Neural cell (in vitro differentiated cells): ENCODE data around the gene HDAC9. TPM values are rescaled to one million over a fixed set of nuclear protein-coding genes. Genes with fewer than 3 reads are reported as not detected.

Experiments
- H2AFZ ChIP-seq: fragments of 200-600, 300-800 bp; sonication (generic), shearing (Covaris generic); 2 replicates; pipeline ENCODE4 v1.6.0; 2014; ENCODE audit warnings: low read depth, mild to moderate bottlenecking, antibody characterized with exemption, low read length, moderate library complexity
- H3F3A ChIP-seq: fragments of 200-600 bp; shearing (Covaris generic); 2 replicates; pipeline ENCODE4 v1.6.1; 2016; ENCODE audit warnings: mild to moderate bottlenecking, moderate library complexity, mixed read lengths, antibody characterized with exemption, low read length; ENCODE audit not compliant: insufficient read depth, poor library complexity, severe bottlenecking
- H3K27ac ChIP-seq: fragments of 200-600, 300-800 bp; sonication (generic), shearing (Covaris generic); 2 replicates; pipeline ENCODE4 v1.5.1; 2014; ENCODE audit warnings: mild to moderate bottlenecking, low read length, moderate library complexity
- H3K27me3 ChIP-seq: fragments of 300-800, 200-600 bp; sonication (generic), shearing (Covaris generic); 2 replicates; pipeline ENCODE4 v1.6.0; 2014; ENCODE audit warnings: mild to moderate bottlenecking, low read depth, low read length, moderate library complexity; ENCODE audit not compliant: insufficient read depth
- H3K36me3 ChIP-seq: fragments of 300-800, 200-600 bp; sonication (generic), shearing (Covaris generic); 2 replicates; pipeline ENCODE4 v1.5.1; 2014; ENCODE audit warnings: mild to moderate bottlenecking, antibody characterized with exemption, low read length, moderate library complexity; ENCODE audit not compliant: insufficient read depth
- H3K4me2 ChIP-seq: fragments of 300-800, 200-600 bp; sonication (generic), shearing (Covaris generic); 2 replicates; pipeline ENCODE4 v1.6.0; 2014; ENCODE audit warnings: mild to moderate bottlenecking, low read length
- H3K4me3 ChIP-seq: fragments of 300-800, 200-600 bp; sonication (generic), shearing (Covaris generic); 2 replicates; pipeline ENCODE4 v1.5.1; 2014; ENCODE audit warnings: mild to moderate bottlenecking, low read length, moderate library complexity
- H3K79me2 ChIP-seq: fragments of 200-600 bp; shearing (Covaris generic); replicated peaks from 2 replicates; pipeline ENCODE4 v1.6.0; 2014; ENCODE audit warnings: mild to moderate bottlenecking, low read length, moderate library complexity; ENCODE audit not compliant: insufficient read depth
- H3K9ac ChIP-seq: fragments of 300-800, 200-600 bp; sonication (generic), shearing (Covaris generic); 2 replicates; pipeline ENCODE4 v1.6.1; 2016; ENCODE audit warnings: mild to moderate bottlenecking, low read length, mixed read lengths
- H3K9me2 ChIP-seq: fragments of 200-600 bp; shearing (Covaris generic); 2 replicates; pipeline ENCODE4 v1.6.1; 2016; ENCODE audit warnings: mild to moderate bottlenecking, low read length, mixed read lengths; ENCODE audit not compliant: insufficient read depth
- H3K9me3 ChIP-seq: fragments of 200-600, 300-800 bp; sonication (generic), shearing (Covaris generic); 2 replicates; pipeline ENCODE4 v1.6.1; 2016; ENCODE audit warnings: mild to moderate bottlenecking, mixed run types, low read length, moderate library complexity, mixed read lengths
- H4K20me1 ChIP-seq: fragments of 200-600 bp; shearing (Covaris generic); 2 replicates; pipeline ENCODE4 v1.6.1; 2016; ENCODE audit warnings: mild to moderate bottlenecking, mixed run types; ENCODE audit not compliant: insufficient read depth
- CTCF ChIP-seq: fragments of 450-650 bp; IDR thresholded peaks from 2 replicates; pipeline ENCODE4 v1.5.1; 2014; ENCODE audit warnings: antibody characterized with exemption, mild to moderate bottlenecking, moderate library complexity; ENCODE audit not compliant: poor library complexity, severe bottlenecking
- EP300 ChIP-seq: fragments of 450-650 bp; conservative IDR thresholded peaks from 2 replicates; pipeline ENCODE4 v1.6.1; 2014; ENCODE audit warnings: antibody characterized with exemption, mild to moderate bottlenecking, moderate library complexity; ENCODE audit not compliant: poor library complexity, severe bottlenecking
- EZH2 ChIP-seq: fragments of 200-600, 300-800 bp; shearing (Covaris generic), sonication (generic); IDR thresholded peaks from 2 replicates; pipeline ENCODE4 v1.6.1; 2014; ENCODE audit warnings: antibody characterized with exemption, low read length, borderline replicate concordance, mild to moderate bottlenecking; ENCODE audit not compliant: insufficient read depth, poor library complexity, severe bottlenecking
- MXI1 ChIP-seq: fragments of 450-650 bp; conservative IDR thresholded peaks from 2 replicates; pipeline ENCODE4 v1.6.1; 2014; ENCODE audit warnings: antibody characterized with exemption, mild to moderate bottlenecking; ENCODE audit not compliant: poor library complexity, severe bottlenecking
- POLR2AphosphoS5 ChIP-seq: IDR thresholded peaks from 2 replicates; pipeline ENCODE4 v1.6.1; 2012
- RAD21 ChIP-seq: fragments of 450-650 bp; conservative IDR thresholded peaks from 2 replicates; pipeline ENCODE4 v1.6.1; 2014; ENCODE audit warnings: antibody characterized with exemption, mild to moderate bottlenecking, moderate library complexity
- REST ChIP-seq: IDR thresholded peaks from 2 replicates; pipeline ENCODE4 v1.6.1; 2012; ENCODE audit warnings: borderline replicate concordance
- SMC3 ChIP-seq: fragments of 450-650 bp; conservative IDR thresholded peaks from 2 replicates; pipeline ENCODE4 v1.6.1; 2014; ENCODE audit warnings: antibody characterized with exemption, mild to moderate bottlenecking, moderate library complexity; ENCODE audit not compliant: poor library complexity
- TAF1 ChIP-seq: IDR thresholded peaks from 2 replicates; pipeline ENCODE4 v1.6.1; 2012; ENCODE audit warnings: low read depth
- polyA plus RNA-seq: library from polyadenylated mRNA; depleted of rRNA; stranded (reverse); fragments of >200 nt; gene quantifications from 2 replicates; pipeline ENCODE4 v1.2.3, GENCODE V29; 2014

HDAC9 gene
- polyA plus RNA-seq, 1 donor from 2014 or later, result 15.9 TPM

- Histone ChIP-seq H3K9ac (no peak overlapping the region), H3K27ac (no peak overlapping the region), H3F3A (no peaks in the 10 kb centered on the region), H2AFZ (no peak overlapping the region), H3K36me3 (no peaks in the 10 kb centered on the region), H3K4me3 (no peak overlapping the region), H3K27me3 (no peaks in the 10 kb centered on the region), H3K79me2 (no peaks in the 10 kb centered on the region), H3K4me2 (no peak overlapping the region), H3K9me2 (no peaks in the 10 kb centered on the region), H4K20me1 (no peaks in the 10 kb centered on the region), H3K9me3 (no peaks in the 10 kb centered on the region)
- no peak for TF ChIP-seq EZH2
- TF ChIP-seq SMC3, result no peak
- TF ChIP-seq TAF1, result no peak
- TF ChIP-seq EP300, result no peak
- no peak for TF ChIP-seq REST
- TF ChIP-seq POLR2AphosphoS5, result no peak
Measured at GRCh38 chr7:18529239-18529638, 33.7 kb downstream of the HDAC9 start.

GRCh38 chr7:18530224-18531179 is 35.0 kb downstream of the HDAC9 start:
- H3K9ac ChIP-seq, result no peak overlapping the region
- no peaks in the 10 kb centered on the region for H3K27me3 ChIP-seq
- H4K20me1 ChIP-seq, result no peaks in the 10 kb centered on the region
- H3K36me3 ChIP-seq, result no peaks in the 10 kb centered on the region
- no peak overlapping the region for H2AFZ ChIP-seq
- no peaks in the 10 kb centered on the region for H3K79me2 ChIP-seq
- H3K4me2 ChIP-seq, result no peak overlapping the region
- H3F3A ChIP-seq, result no peaks in the 10 kb centered on the region
- H3K9me2 ChIP-seq, result no peaks in the 10 kb centered on the region
- H3K9me3 ChIP-seq, result no peaks in the 10 kb centered on the region
- no peak for TF ChIP-seq MXI1
- H3K4me3 ChIP-seq, result no peak overlapping the region
- no peak overlapping the region for H3K27ac ChIP-seq

GRCh38 chr7:18531539-18531938 is 36.0 kb downstream of the HDAC9 start:
- H2AFZ ChIP-seq, result no peak overlapping the region
- H3K9me3 ChIP-seq, result no peaks in the 10 kb centered on the region
- no peaks in the 10 kb centered on the region for H3K9me2 ChIP-seq
- no peaks in the 10 kb centered on the region for H3F3A ChIP-seq
- no peaks in the 10 kb centered on the region for H4K20me1 ChIP-seq
- H3K4me2 ChIP-seq, result no peak overlapping the region
- TF ChIP-seq REST (no peak), SMC3 (no peak), EP300 (no peak), POLR2AphosphoS5 (no peak), TAF1 (no peak), RAD21 (no peak), EZH2 (no peak), CTCF (no peak)
- H3K27me3 ChIP-seq, result no peaks in the 10 kb centered on the region
- H3K4me3 ChIP-seq, result no peak overlapping the region
- H3K79me2 ChIP-seq, result no peaks in the 10 kb centered on the region
- H3K27ac ChIP-seq, result no peak overlapping the region
- no peaks in the 10 kb centered on the region for H3K36me3 ChIP-seq
- no peak overlapping the region for H3K9ac ChIP-seq
